Stimulated activated CD4-positive, alpha-beta T cell treated with anti-CD3 and anti-CD28 coated beads, Interleukin-15, amount 100 ng/mL, for 48 hours (primary cell): ENCODE measurements around the gene ADARB2.
"Not testable (repeated sequence)": the region's sequence is repeated elsewhere in the genome, so short reads cannot be mapped to it uniquely, and the experiment has no call there.

Source experiments
- DNase-seq, 2 donors: peaks; one replicate each; pipeline ENCODE4 v3.0.0-alpha.2; 2020; ENCODE audit warnings: low read depth in 2 of 2

Gene ADARB2

DNA sequence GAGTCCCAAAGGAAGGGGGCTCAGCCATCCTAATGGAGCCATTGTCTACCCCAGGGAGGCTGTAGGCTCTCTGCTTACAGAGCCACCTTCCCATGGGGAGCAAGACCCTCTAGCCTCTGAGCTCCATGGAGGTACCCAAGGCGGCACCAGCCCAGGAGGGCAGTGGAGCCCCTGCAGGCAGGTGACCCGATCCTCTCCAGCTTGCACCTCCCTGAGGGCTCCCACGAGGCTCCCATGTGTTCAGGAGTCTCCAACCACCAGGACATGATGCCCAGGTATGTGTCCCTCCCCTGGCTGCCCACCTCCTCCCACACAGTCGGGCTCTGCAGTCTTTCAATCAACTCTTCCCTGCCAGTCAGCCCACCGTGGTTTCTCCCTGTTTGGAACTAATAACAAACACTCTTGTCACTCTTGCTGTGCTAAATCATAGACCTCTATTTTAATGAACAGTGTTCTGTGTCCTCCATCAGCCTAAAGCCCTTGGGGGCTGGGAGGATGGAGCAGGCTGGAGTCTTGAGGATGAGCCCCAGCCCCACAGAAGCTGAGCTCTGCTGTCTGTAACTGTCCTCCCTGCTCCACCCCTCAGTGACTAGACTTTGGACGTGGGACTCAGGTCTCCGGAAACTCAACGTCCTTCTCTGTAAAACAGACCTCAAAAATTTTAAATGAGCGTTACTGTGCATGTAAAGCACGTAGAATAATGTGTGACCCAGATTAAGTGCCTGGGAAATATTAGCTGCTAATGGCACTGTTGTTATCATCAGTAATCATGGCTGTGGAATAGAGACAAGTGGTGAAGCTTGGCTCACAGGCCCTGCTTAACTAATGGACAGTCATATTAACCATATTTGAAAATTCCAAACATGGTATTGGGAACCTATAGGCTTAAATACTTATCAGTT, 382.3 kb downstream of the ADARB2 start:
- DNase-seq, result no peak

DNA sequence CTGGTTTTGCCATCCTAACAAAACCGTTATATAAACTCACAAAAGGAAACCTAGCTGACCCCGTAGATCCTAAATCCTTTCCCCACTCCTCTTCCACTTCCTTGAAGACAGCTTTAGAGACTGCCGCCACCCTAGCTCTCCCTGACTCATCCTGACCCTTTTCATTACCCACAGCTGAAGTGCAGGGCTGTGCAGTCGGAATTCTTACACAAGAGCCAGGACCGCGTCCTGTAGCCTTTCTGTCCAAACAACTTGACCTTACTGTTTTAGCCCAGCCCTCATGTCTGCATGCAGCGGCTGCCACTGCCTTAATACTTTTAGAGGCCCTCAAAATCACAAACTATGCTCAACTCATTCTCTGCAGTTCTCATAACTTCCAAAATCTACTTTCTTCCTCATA, 385.0 kb downstream of the ADARB2 start:
- not testable (repeated sequence) for DNase-seq

DNA sequence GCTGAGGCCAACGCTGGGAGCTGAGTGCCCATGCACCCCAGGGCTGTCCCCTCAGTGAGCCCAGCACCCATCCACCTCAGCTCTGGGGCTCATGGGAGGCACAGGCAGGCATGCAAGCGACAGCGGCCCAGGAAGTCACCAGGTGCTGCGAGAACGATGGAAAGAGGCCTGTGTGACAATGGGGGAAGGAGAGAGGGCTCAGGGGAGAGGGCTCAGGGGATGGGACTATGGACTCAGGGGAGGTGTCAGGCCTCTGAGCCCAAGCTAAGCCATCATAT, 388.6 kb downstream of the ADARB2 start:
- DNase-seq, result no peak

DNA sequence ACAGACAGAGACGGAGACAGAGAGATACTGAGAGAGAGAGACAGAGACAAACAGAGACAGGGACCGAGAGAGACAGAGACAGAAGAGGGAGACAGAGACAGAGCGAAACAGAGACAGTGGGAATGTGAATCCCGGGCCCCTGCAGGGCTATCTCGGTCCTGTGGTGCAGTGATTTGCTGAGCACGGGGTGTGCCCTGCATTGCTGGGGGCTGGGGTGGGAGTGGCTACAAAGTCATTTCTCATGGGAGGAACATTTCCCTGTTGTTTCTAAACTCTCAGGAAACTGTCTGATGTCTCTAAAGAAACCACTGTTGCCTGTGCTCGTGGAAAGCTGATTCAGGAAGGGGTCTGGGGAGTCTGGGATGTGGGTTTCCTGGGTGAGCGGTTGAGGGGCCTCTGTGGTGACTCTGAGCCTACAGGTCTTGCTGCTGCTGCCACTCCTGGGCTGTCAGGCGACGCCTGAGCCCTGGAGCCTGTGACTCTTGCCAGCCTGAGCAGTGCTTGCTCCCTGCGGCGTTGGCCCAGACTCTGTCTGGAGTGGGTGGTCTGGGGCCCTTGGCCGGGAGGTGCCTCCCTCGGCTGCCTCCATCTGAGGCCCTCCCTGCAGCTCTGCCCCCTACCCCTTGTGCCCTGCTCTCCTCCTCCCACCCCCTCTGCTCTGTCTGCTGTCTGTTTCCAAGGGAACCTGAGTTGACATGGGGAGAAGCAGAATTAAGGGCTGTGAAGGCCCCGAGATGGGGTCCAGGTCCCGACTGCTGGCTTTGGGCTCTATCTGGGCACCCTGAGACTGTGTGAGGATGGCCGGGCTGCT, 389.2 kb downstream of the ADARB2 start:
- no peak for DNase-seq

GRCh38 chr10:1347525-1347924, 389.8 kb downstream of the ADARB2 start:
- no peak for DNase-seq

- no peak for DNase-seq
Measured at GRCh38 chr10:1346201-1346600, 391.1 kb downstream of the ADARB2 start.

GRCh38 chr10:1345368-1345767, 392.0 kb downstream of the ADARB2 start:
- DNase-seq, result no peak

DNA sequence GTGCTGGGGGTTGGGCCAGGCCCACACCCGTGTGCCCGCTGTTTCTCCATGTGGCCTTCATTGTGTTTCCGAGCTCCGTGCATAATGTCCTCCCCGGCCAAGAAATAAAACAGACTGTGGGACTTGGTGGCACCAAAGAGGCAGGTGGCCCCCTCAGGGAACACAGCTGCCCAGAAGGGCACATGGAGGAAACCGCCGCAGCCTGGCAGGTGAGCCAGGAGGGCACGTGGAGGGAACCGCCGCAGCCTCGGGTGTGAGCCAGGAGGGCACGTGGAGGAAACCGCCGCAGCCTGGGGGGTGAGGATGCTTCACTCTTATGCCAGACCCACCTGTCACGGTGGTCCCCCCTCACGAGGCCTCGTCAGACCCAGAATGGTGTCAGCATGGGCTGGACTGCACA, 392.5 kb downstream of the ADARB2 start:
- DNase-seq, result no peak

GRCh38 chr10:1344408-1344807, 392.9 kb downstream of the ADARB2 start:
- DNase-seq, result no peak

DNA sequence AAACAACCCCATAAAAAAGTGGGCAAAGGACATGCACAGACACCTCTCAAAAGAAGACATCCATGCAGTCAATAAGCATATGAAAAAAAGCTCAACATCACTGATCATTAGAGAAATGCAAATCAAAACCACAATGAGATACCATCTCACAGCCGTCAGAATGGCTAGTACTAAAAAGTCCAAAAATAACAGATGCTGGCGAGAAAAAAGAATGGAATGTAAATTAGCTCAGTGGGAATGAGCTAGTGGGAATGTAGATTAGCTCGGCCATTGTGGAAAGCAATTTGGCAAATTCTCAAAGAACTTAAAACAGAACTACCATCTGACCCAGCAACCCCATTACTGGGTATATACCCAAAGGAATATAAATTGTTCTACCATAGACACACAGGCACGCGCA, 394.1 kb downstream of the ADARB2 start:
- DNase-seq, result no peak

DNA sequence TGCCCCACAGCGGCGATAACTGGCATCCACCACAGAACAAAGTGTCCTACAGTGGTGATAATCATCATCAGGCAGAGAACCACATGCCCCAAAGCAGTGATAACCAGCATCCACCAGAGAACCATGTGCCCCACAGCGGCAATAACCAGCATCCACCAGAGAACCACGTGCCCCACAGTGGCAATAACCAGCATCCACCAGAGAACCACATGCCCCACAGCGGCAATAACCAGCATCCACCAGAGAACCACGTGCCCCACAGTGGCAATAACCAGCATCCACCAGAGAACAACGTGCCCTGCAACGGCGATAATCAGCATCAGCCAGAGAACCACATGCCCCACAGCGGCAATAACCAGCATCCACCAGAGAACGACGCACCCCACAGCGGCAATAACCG, 396.3 kb downstream of the ADARB2 start:
- not testable (repeated sequence) for DNase-seq

GRCh38 chr10:1339396-1339795, 397.9 kb downstream of the ADARB2 start:
- no peak for DNase-seq

DNA sequence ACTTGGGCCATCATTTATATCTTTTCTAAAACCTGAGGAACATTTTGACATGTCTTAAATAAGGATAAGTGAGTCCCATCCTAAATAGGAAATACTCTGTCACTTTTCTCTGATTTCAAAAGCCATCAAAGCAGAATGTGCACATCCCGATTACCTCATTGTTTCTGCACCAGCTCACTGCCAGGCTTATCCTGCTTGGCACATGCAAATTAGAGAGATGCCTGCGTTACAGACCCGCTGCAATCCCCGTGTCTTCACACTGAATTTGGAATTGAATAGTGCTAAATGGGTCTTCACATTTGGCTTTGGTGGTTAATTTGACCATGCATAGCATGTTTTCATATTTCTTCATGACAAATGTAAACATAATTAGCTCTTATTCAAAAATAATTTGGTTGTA, 401.7 kb downstream of the ADARB2 start:
- no peak for DNase-seq

GRCh38 chr10:1333981-1334380, 403.3 kb downstream of the ADARB2 start:
- DNase-seq, result no peak

DNA sequence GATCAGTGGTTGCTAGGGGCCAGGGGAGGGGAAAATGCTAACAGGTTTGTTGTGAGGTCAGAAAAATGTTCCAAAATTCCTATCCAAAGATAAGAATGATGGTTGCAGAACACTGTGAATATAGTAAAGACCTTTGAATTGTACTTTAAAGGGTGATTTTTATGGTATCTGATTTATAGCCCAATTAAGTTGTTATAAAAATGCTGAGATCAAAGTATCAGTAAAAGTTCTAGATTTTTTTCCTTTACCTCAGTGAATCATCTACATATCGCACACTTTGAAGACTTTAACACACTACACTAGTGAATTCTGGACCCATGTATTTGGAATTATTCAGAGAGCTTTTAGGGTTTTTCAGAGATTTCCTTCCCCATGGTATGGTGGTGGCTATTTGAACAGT, 405.8 kb downstream of the ADARB2 start:
- no peak for DNase-seq

DNA sequence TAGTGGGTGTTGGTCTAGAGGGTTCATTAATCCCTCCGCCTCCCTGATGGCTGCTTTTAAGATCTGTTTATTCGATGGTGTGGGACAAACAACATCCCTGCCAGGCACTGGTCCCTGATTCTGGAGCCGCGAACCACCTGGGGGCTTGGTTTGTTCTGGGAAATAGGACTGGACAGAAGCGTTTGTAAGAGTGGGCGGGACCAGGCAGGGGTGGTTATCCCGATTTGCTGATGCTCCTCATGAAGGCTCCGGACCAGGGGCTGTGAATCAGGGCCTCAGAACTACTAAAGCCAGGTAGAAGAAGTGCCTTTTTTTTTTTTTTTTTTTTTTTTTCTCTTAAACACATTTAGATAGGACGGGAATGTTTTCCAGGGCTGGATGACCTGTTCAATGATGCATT, 407.7 kb downstream of the ADARB2 start:
- no peak for DNase-seq

GRCh38 chr10:1328981-1329614, 408.2 kb downstream of the ADARB2 start:
- DNase-seq, result no peak

DNA sequence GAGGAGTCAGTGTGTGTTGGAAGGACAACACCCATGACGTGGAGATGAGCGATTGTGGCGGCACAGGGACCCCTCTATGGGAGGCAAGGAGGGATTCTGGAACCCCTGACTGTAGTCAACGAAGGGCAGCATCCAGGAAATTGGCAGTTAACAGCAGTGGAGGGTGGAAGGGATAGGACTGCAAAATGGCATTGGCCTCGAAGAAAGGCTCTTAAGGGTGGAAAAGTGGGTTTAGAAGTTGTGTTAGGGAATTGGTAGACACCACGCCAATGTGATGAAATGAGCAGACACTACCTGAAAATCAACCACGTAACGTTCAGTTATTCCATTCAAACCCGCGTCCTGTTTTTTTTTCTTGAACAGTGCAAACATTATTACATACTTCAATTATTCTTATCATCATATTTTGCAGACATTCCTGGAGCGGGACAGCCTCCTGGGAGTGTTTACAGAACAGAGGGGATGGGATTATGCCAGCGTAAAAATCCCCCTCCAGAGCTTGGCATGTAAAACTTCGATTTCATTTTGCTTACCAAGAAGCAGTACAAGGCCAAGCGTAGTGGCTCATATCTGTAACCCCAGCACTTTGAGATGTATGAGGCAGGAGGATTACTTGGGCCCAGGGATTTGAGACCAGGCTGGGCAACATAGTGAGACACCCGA, 409.0 kb downstream of the ADARB2 start:
- DNase-seq, result no peak

DNA sequence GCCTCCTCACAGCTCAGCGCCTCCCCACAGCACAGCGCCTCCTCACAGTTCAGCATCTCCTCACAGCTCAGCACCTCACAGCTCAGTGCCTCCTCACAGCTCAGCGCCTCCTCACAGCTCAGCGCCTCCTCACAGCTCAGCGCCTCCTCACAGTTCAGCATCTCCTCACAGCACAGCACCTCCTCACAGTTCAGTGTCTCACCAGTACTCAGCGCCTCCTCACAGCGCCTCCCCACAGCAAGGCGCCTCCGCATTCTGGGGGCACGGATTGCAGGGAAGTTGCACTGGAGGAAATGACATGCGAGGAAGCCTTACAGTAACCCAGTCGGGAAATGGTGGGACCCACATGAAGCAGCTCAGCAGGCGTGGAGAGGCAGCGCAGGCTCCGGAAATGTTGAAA, 409.6 kb downstream of the ADARB2 start:
- no peak for DNase-seq

- DNase-seq, result not testable (repeated sequence)
Measured at GRCh38 chr10:1326514-1326913, 410.8 kb downstream of the ADARB2 start.

GRCh38 chr10:1324903-1325302, 412.4 kb downstream of the ADARB2 start:
- no peak for DNase-seq

GRCh38 chr10:1323951-1324350, 413.4 kb downstream of the ADARB2 start:
- no peak for DNase-seq
